ENCODE measurements around the gene KAT2B. TPM values are rescaled to one million over a fixed set of nuclear protein-coding genes. Genes with fewer than 3 reads are reported as not detected.

KAT2B gene
- total and polyA plus RNA-seq, 2 of the 8 experiments (the other 6 are each of a cell fraction or from before 2014, with no cell fraction given) = 0.24 to 0.91 TPM

- TF ChIP-seq SP2 (IDR thresholded peaks at IDR 0.05; ENCODE audit: low read length) = no peak
These were observed 17.4 kb downstream of the KAT2B start (continued) for GRCh38 chr3:20057612-20058180.
